HUES6 (cell line): Measurements from ENCODE around the gene SLC2A9.

Experiments used
- H3K27ac ChIP-seq: 2 replicates; pipeline ENCODE4 v1.7.0; 2013; ENCODE audit warnings: low read depth, mild to moderate bottlenecking, low read length, inconsistent platforms
- H3K27me3 ChIP-seq: 2 replicates; pipeline ENCODE4 v1.6.1; 2013; ENCODE audit warnings: low read length; ENCODE audit not compliant: control insufficient read depth, insufficient read depth
- H3K36me3 ChIP-seq: 2 replicates; pipeline ENCODE4 v1.6.1; 2013; ENCODE audit warnings: low read length; ENCODE audit not compliant: control insufficient read depth, insufficient read depth
- H3K4me1 ChIP-seq: 2 replicates; pipeline ENCODE4 v1.6.1; 2013; ENCODE audit warnings: low read length; ENCODE audit not compliant: control insufficient read depth, insufficient read depth
- H3K4me3 ChIP-seq: 2 replicates; pipeline ENCODE4 v1.5.1; 2013; ENCODE audit warnings: low read depth, low read length
- H3K9ac ChIP-seq: one replicate; pipeline ENCODE4 v1.6.1; 2013; ENCODE audit warnings: mild to moderate bottlenecking, low read length
- H3K9me3 ChIP-seq: 2 replicates; pipeline ENCODE4 v1.6.1; 2013; ENCODE audit warnings: low read depth, low read length; ENCODE audit not compliant: control insufficient read depth, insufficient read depth

Gene SLC2A9

DNA sequence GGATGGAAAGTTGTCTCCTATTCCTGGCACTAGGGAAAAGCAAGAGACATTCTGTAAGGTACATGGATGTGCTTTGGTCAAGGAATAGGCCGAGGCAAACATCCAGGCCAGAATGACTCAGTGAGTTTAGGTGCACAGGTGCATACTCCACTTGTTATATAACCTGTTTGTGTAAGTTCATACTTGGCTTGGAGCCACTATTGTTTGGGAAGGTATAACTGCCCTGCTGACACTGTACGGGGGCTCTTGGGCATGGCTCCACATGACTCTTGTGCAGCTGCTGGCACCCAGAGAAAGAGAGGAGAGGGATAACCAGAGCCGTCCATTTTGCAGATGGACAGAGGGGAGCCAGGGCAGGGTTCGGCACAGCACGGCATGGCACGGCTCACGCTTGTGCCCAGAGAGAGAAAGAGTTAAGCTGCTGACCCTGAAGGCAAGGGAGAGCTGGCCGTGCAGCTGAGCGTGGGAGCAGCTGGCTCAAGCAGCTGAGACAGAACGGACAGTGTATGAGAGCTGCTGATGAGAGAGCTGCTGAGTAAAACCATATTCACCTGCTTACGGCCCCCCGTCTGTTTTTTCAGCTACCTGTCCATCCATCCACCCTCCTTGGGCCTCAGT, 98.0 kb downstream of the SLC2A9 start:
- Histone ChIP-seq H3K36me3 (no peaks in the 10 kb centered on the region), H3K4me3 (no peak overlapping the region), H3K4me1 (peaks cover 7% of the 10 kb centered on the region), H3K27me3 (no peaks in the 10 kb centered on the region), H3K27ac (no peak overlapping the region), H3K9me3 (no peaks in the 10 kb centered on the region), H3K9ac (no peak overlapping the region)

- H3K27ac ChIP-seq, result no peak overlapping the region
- H3K9me3 ChIP-seq, result no peaks in the 10 kb centered on the region
- no peaks in the 10 kb centered on the region for H3K36me3 ChIP-seq
- H3K27me3 ChIP-seq, result no peaks in the 10 kb centered on the region
- H3K4me3 ChIP-seq, result no peak overlapping the region
- peaks cover 7% of the 10 kb centered on the region for H3K4me1 ChIP-seq
- H3K9ac ChIP-seq, result no peak overlapping the region
These were observed 100.0 kb downstream of the SLC2A9 start for GRCh38 chr4:9921326-9921725.

DNA sequence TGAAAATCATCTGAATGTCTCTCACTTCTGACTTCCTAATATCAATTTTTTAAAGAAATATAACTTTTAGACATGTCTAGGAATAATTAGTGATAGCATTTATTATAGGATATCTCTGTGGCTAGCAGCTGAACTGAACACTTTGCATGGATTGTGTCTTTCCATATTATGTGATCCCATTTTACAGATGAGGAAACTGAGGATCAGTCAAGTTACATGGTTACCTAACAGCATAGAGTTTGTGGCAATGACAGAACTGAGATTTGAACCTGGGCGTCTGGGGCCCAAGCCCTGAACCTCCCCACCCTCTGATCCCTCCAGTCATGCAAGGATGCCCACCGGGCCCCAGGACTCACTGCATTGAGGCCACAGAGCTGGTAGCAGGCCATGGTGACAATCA, 101.3 kb downstream of the SLC2A9 start:
- Histone ChIP-seq H3K9me3 (no peaks in the 10 kb centered on the region), H3K4me3 (no peak overlapping the region), H3K9ac (no peak overlapping the region), H3K27ac (no peak overlapping the region), H3K36me3 (no peaks in the 10 kb centered on the region), H3K4me1 (peaks cover 7% of the 10 kb centered on the region), H3K27me3 (no peaks in the 10 kb centered on the region)

DNA sequence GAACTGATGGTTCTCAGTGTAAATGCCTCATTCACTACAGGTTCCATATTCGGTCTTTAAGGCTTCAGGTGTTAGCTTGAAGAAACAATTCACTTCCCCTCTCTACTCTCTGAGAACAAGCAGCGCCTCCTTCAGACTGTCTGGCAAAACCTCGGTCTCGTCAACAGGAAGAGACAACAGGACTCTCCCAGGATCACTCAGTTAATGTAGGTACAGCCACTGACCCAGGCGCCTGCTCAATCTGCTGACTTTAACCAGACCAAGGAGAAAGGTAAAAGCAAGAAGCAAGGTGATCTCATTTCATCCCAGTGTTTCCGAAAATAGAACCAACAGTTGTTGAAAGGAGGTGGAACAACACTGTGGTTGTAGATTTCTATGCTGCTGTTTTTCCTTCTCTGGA, 102.2 kb downstream of the SLC2A9 start:
- Histone ChIP-seq H3K4me1 (peaks cover 7% of the 10 kb centered on the region), H3K36me3 (no peaks in the 10 kb centered on the region), H3K27ac (no peak overlapping the region), H3K9me3 (no peaks in the 10 kb centered on the region), H3K9ac (no peak overlapping the region), H3K4me3 (no peak overlapping the region), H3K27me3 (peaks cover 5% of the 10 kb centered on the region)

- no peaks in the 10 kb centered on the region for H3K36me3 ChIP-seq
These were observed 102.8 kb downstream of the SLC2A9 start for GRCh38 chr4:9918484-9918883.

DNA sequence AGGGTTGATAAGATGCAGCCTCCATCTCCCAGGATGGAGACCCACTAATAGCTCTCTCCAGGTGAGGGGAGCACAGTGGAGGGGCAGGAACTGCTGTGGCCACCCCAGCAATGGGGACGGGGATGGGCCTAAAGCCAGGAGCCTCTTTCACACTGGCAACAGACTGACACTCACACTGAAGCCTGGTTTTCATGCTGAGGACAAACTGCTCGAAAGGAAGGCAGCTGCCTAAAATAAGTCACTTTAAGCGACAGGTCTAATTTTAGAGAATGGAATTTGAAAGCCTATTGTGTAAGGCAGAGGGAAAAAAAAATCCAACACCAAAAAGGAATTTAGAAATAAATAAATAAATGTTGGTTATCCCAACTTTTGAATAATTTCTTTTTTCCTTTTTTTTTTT, 104.4 kb downstream of the SLC2A9 start:
- peaks cover 10% of the 10 kb centered on the region for H3K27me3 ChIP-seq
- no peaks in the 10 kb centered on the region for H3K36me3 ChIP-seq
- no peak overlapping the region for H3K9ac ChIP-seq
- no peak overlapping the region for H3K4me3 ChIP-seq
- no peaks in the 10 kb centered on the region for H3K9me3 ChIP-seq
- peaks cover 7% of the 10 kb centered on the region for H3K4me1 ChIP-seq
- no peak overlapping the region for H3K27ac ChIP-seq

More at GRCh38 chr4:9918484-9918883, 102.8 kb downstream of the SLC2A9 start:
- Histone ChIP-seq H3K4me3 (no peak overlapping the region), H3K9ac (no peak overlapping the region), H3K4me1 (peaks cover 7% of the 10 kb centered on the region), H3K9me3 (no peaks in the 10 kb centered on the region), H3K27me3 (peaks cover 7% of the 10 kb centered on the region), H3K27ac (no peak overlapping the region)

DNA sequence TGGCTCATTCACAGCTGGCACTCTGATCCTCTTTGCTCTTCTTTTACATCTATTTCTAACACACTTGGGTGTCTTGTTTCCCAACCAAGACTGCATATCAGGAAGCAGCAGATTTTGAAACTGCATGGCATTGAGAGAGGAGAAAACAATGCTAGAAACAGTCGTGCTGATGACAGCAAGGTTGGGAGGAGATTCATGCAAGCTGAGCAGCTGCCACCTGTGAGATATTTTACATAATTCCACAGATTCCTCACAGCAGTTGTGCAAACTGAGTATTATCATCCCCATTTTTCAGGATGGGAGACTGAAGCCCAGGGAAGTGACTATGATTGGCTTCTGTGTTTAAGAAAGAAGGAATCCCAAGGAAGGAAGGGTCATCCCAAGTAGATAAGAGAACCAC, 105.0 kb downstream of the SLC2A9 start:
- Histone ChIP-seq H3K4me3 (no peak overlapping the region), H3K27ac (no peak overlapping the region), H3K9me3 (no peaks in the 10 kb centered on the region), H3K27me3 (peaks cover 10% of the 10 kb centered on the region), H3K36me3 (no peaks in the 10 kb centered on the region), H3K9ac (no peak overlapping the region), H3K4me1 (peaks cover 7% of the 10 kb centered on the region)

DNA sequence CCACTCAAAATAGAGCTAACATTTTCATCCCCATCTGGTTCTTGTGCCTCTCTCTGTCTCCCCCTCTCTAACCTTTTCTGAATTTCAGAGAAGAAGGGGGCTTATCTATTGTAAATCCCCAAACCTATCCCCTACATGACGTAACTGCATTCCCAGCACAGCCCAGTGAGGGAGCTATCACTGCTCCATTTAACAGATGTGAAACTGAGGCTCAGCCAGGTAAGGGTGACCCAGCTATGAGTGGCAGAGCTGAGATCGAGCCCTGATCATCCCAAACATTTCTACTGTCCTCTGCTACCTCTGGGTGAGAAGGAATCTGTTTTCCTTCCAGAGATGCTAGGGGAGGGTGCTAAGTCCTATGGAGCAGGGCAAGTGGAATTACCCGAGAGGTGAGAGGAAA, 107.5 kb downstream of the SLC2A9 start:
- Histone ChIP-seq H3K9me3 (no peaks in the 10 kb centered on the region), H3K27ac (no peak overlapping the region), H3K4me1 (no peaks in the 10 kb centered on the region), H3K36me3 (no peaks in the 10 kb centered on the region), H3K27me3 (peaks cover 15% of the 10 kb centered on the region), H3K4me3 (no peak overlapping the region), H3K9ac (no peak overlapping the region)

DNA sequence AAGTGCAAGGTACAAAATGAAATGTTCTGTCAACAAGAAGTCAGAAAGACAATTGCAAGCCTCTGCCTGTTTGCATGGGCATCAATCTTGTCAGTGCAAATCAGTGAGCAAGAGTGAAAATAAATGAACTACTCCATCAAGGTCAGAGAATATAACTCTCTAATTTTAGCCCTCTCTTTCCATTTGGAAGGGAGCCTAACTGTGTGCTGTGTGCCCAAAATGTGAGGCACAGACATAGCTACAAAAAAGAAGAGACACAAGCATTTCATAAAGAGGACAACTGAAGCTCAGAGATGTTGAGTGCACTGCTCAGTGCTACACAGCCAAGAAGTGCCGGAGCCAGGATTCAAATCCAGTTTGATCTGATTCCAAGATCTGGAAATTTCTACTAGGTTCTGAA, 114.3 kb downstream of the SLC2A9 start:
- no peaks in the 10 kb centered on the region for H3K36me3 ChIP-seq
- H3K4me1 ChIP-seq, result no peaks in the 10 kb centered on the region
- H3K27ac ChIP-seq, result no peak overlapping the region
- H3K27me3 ChIP-seq, result peaks cover 12% of the 10 kb centered on the region
- no peak overlapping the region for H3K9ac ChIP-seq
- no peak overlapping the region for H3K4me3 ChIP-seq
- H3K9me3 ChIP-seq, result no peaks in the 10 kb centered on the region

GRCh38 chr4:9904976-9905587, 116.2 kb downstream of the SLC2A9 start:
- no peaks in the 10 kb centered on the region for H3K4me1 ChIP-seq
- H3K27me3 ChIP-seq, result peaks cover 7% of the 10 kb centered on the region
- H3K36me3 ChIP-seq, result no peaks in the 10 kb centered on the region
- H3K27ac ChIP-seq, result no peak overlapping the region
- H3K9me3 ChIP-seq, result no peaks in the 10 kb centered on the region
- H3K4me3 ChIP-seq, result no peak overlapping the region
- H3K9ac ChIP-seq, result no peak overlapping the region

DNA sequence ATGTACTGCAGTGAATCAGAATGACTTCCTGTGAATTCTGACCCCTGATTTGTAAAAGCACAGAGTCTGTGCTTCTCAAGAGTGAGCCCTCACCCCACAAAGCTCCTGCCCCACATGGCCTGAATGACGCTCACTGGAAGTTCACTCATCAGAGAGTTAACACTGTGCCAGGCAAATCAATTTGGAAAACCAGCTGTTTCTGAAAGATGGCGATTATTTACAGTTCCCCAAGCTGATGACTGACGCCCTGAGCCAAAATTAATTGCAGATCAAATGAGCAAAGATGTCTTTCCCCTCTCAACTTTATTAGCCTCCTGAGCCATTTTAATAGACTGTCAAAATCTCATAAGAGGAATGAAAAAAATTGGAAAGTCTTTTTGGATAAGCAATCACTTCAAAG, 118.0 kb downstream of the SLC2A9 start:
- Histone ChIP-seq H3K9ac (no peak overlapping the region), H3K27me3 (peaks cover 6% of the 10 kb centered on the region; the same call in 1 of the 2 replicates), H3K36me3 (no peaks in the 10 kb centered on the region), H3K27ac (no peak overlapping the region), H3K4me1 (peaks cover 5% of the 10 kb centered on the region; the same call in 1 of the 2 replicates), H3K4me3 (no peak overlapping the region), H3K9me3 (no peaks in the 10 kb centered on the region)
